ENCODE data around the gene MUC21.

DNA sequence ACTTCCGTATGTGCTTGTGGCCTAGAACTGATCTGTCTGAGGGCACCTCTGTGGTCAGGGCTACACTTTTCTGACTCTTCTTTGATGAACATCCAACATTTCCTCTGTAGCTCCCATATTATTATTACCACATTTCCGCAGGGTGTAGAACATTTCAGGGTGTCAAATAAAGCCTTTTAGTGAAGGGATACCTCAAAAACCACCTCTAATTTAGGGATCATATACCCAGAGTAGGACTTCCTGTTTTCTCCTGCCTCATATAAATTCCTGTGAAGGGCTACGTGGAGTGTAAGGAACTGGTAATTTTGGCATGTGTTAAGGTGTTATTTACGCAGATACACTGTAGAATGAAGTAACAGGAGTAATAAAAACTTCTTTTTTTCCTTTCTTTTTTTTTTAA, 21.3 kb downstream of the MUC21 start:
- TF ChIP-seq, protein P1, sequence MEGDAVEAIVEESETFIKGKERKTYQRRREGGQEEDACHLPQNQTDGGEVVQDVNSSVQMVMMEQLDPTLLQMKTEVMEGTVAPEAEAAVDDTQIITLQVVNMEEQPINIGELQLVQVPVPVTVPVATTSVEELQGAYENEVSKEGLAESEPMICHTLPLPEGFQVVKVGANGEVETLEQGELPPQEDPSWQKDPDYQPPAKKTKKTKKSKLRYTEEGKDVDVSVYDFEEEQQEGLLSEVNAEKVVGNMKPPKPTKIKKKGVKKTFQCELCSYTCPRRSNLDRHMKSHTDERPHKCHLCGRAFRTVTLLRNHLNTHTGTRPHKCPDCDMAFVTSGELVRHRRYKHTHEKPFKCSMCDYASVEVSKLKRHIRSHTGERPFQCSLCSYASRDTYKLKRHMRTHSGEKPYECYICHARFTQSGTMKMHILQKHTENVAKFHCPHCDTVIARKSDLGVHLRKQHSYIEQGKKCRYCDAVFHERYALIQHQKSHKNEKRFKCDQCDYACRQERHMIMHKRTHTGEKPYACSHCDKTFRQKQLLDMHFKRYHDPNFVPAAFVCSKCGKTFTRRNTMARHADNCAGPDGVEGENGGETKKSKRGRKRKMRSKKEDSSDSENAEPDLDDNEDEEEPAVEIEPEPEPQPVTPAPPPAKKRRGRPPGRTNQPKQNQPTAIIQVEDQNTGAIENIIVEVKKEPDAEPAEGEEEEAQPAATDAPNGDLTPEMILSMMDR (conservative IDR thresholded peaks at IDR 0.05; ENCODE audit: low read length): no peak
- TF ChIP-seq EZH2phosphoT487 (IDR thresholded peaks at IDR 0.05; ENCODE audit: borderline replicate concordance): no peak

Data from Loucy (cell line).